ENCODE measurements around the gene CXCL11.
A peak's percentile ranks its signal among the peaks of the same experiment; 100 is the strongest.
"Not testable (repeated sequence)": the region's sequence is repeated elsewhere in the genome, so short reads cannot be mapped to it uniquely, and the experiment has no call there.

Gene CXCL11

GRCh38 chr4:76042241-76042998, 6.5 kb upstream of the CXCL11 start:
- FAIRE-seq: not testable (repeated sequence)

GRCh38 chr4:76036855-76037254, 985 bp upstream of the CXCL11 start:
- no peak for FAIRE-seq

- no peak for FAIRE-seq
Observed at GRCh38 chr4:76035141-76035540, 729 bp downstream of the CXCL11 start.

DNA sequence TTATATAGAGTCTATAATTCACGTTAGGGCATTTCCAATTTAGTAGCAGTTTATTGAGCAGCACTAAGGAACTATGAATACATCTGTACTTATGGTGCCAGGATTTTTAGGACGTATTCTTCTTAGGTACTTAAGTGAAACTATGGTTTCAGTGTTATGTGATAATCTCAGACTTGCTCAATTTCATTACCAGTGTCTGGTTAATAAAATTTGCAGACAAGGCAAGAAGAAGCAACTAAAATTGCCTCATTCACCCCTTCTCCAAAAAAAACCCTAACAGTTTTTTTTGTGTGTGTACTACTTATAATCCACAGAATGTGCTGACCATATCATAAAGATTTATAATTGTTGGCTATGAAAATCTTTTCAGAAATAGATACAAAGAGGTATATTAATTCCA, 6.6 kb downstream of the CXCL11 start:
- no peak for FAIRE-seq

GRCh38 chr4:76028350-76028765, 7.5 kb downstream of the CXCL11 start:
- peak; percentile 41 for FAIRE-seq

GRCh38 chr4:76024065-76024464, 11.8 kb downstream of the CXCL11 start:
- no peak for FAIRE-seq

DNA sequence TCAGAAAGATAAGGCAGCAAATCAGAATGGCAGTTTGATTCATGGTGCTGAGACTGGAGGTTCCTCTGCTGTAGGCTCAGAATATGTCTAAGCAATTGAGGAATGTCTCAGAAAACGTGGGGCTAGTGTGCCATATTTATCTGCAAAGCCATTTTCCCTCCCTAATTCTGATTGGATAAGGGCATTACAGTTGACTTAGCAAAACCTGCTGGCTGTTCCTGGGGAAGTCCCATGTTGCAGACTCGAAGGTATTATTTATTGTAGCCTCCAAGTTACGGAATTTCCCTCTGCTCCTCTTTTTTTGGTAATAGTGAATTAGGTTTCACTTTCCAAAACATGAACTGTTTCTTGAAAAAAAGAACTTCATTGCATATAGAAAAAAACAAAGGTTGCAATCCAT, 12.5 kb downstream of the CXCL11 start, which contains the start of gene CXCL10:
Gene CXCL10, minus strand, starts transcription at position 109 of the 400 bp plus-strand sequence. Its CDS starts 66 bp downstream, at position 43.
- FAIRE-seq: no peak

DNA sequence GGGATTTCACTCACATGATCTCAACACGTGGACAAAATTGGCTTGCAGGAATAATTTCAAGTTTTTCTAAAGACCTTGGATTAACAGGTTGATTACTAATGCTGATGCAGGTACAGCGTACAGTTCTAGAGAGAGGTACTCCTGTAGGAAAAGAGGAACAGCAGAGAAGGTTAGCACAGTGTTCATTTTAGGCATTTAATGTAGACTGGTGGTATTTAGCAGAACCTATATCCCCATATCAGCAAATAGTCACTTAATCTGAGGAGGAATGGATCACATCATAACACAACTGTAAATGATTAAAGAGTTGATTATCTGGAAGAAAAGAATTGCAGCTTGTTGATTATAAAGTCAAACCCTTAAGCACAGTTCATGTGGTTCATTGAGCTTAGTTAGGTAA, 13.2 kb downstream of the CXCL11 start:
- FAIRE-seq: no peak

DNA sequence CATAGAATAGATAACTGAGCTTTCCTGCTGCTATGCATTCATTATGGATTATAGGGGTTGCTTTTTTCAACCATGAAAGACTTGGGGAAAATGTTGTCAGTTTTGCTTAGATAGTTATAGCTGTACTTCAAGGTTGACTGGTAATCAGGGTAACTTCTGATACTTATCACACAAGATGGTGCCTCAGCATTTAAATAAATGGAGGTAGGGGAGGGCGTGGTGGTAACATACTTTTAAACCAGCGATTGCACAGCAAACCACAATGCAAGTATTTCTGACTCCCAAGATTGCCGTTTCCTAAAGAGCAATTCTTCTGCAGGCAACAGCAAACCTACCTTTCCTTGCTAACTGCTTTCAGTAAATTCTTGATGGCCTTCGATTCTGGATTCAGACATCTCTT, 13.8 kb downstream of the CXCL11 start:
- no peak for FAIRE-seq

- FAIRE-seq: no peak
Observed at GRCh38 chr4:76017056-76017686, 18.7 kb downstream of the CXCL11 start.

GRCh38 chr4:76016393-76016792, 19.5 kb downstream of the CXCL11 start:
- no peak for FAIRE-seq

- no peak for FAIRE-seq
Observed at GRCh38 chr4:76013540-76013939, 22.3 kb downstream of the CXCL11 start.

- no peak for FAIRE-seq
Observed at GRCh38 chr4:76012388-76012801, 23.5 kb downstream of the CXCL11 start.

DNA sequence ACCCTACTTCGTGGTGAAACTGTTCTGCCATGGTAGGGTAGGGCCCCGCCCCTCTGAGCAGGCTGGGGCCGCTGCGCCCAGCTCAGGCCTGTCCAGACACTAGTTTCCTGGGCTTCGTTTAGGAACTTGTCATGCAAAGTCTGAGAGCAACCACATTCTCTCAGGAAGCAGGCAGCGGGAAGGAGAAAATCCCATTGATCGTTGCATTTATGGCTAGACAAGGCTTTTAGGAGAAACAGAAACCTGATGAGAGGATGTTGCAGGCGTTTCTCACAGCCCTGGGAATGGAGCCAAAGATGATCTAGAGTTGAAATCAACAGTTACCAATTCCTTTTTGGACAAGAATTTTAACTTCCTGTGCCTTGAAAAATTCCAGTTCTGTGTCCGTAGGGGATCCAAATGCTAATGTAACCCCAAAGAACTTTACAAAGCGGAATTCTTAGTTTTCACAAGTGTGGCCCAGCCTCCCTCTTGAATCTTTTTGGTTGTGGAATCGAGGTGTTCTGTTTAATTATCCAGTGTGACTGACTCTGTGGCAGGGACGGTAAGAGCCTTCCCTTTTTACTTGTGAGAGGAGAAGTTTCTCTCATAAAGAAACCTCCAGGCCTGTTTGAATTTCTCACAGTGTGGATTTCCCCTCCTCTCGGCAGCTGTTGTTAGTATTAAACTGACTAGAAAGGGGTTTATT, 24.0 kb downstream of the CXCL11 start:
- no peak for FAIRE-seq

DNA sequence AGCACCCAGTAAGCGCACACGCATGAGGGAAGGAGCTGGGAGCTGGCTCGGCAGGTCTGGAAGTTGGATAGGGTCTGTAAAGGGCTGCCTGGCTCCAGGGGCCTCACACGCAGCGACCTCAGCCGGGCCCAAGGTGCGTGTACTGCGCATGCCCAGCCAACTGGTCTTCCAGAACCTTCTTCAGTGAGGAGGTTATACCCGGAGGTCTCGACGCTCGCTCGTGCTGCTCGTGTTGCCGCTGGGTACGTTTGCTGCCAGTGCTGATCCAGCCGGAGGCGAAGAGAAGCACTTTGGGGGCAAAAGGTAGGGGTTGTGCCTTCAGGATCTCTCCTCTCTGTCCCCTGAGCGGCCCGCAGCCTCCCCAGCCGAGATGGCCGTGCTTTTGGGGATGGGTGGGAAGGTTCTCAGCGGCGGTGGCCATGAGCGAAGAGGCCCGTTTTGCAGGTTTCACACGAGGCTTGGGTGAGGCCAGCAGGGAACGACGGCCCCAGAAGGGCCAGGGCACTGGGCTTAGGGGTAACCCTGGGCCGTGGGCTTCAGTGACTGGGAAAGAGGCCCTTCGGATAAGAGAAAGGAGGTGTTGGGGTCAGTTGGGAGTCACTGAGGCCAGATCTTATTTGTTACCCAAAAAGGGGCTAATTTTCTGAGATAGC, 24.7 kb downstream of the CXCL11 start:
- FAIRE-seq: no peak

GRCh38 chr4:76010576-76010975, 25.3 kb downstream of the CXCL11 start:
- FAIRE-seq: no peak

DNA sequence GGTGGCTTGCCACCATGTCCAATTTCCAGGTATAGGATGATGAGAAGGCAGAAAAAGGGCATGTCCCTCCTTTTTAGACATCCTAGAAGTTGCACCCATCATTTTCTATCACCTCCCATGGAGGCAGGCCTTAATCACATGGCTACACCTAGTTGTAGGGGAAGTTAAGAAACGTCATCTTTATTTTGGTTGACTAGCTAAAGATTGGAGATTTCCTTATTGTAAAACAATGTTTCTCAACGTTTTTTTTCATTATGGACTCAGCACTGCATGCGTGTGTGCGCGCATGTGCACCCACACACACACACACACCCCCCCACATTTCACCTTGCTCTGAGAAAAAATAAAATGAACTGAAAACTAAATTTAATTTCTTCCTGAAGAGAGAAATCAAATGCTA, 26.6 kb downstream of the CXCL11 start:
- no peak for FAIRE-seq

GRCh38 chr4:76007089-76007862, 28.6 kb downstream of the CXCL11 start, which contains the start of gene CXCL9:
CXCL9 (minus strand) TSS chr4:76007509; CDS start chr4:76007449, 60 bp downstream.
- no peak for FAIRE-seq

DNA sequence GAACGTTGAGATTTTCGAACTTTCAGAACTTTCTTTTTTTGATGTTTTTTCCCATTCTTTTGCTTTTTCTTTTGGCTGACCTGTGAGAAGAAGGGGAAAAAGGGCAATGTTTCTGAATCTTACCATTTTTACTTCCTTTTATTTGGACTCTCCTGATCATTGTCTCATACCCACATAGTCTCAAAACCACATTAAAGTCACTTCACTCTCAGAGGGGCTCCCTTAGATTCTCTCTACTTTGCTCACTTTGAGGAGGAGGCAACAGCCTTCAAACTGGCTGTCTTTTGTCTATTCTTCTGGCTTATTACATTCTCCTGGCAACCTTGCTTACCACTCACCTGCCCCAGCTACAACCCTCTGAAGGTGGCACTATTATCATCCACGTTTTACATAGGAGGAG, 32.2 kb downstream of the CXCL11 start:
- FAIRE-seq: no peak

- FAIRE-seq: no peak
Observed at GRCh38 chr4:76003035-76003434, 32.8 kb downstream of the CXCL11 start.

- no peak for FAIRE-seq
Observed at GRCh38 chr4:76002176-76002575, 33.7 kb downstream of the CXCL11 start.

DNA sequence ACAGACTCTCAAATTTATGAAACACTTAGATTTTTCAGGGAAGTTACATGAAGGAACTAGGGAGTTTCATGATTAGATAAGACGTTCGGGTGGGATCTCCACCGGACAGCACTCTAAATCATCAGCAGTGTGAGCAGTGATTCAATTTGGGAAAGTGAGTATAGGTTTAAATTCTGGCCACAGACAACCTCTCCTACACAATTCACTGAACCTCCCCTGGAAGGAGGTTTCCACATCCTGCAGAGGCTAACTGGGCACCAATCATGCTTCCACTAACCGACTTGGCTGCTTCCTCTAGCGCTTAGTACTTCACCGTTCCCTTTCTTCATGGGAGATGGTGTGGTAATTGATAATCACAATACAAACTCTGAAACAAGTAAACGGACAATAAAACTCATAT, 34.2 kb downstream of the CXCL11 start:
- FAIRE-seq: no peak
